HCT116 (cell line): Measurements from ENCODE around the gene SNAP47. TPM values are rescaled to one million over a fixed set of nuclear protein-coding genes. Genes with fewer than 3 reads are reported as not detected.

Experiments used
- ATAC-seq: fragments of 200-7000 bp; cut with Tn5 transposase; 2 replicates; pipeline ENCODE4 v1.9.1; 2020; ENCODE audit warnings: mild to moderate bottlenecking, moderate library complexity
- BruUV-seq: library from RNA; stranded (reverse); fragments of 400-500 nt; replicated peaks from 2 replicates; lab custom pipeline; 2021; lab: Mats Ljungman, UMichigan
- CTCF ChIA-PET: fragments of 300-600 bp; sonication (Branson Sonifier 250); formaldehyde crosslinking; loops from one replicate; lab custom pipeline; 2021; ENCODE audit warnings: antibody characterized with exemption; lab: Charles Lee
- POLR2A ChIA-PET: fragments of 300-600, 350-600 bp; sonication (Branson Sonifier 250); formaldehyde crosslinking; loops from one replicate; lab custom pipeline; 2021; ENCODE audit warnings: antibody characterized with exemption; lab: Charles Lee
- RAD21 ChIA-PET, 2 experiments: fragments of 300-600 bp; sonication (Branson Sonifier 250); formaldehyde crosslinking; loops; one replicate each; lab custom pipeline; 2023; ENCODE audit warnings: low total read pairs in 2 of 2; ENCODE audit not compliant: uncharacterized antibody in 2 of 2, unreplicated experiment in 2 of 2, low non-redundant PET in 1 of 2; lab: Charles Lee
- DNase-seq: peaks from one replicate; pipeline ENCODE4 v3.0.0-alpha.2; 2010; ENCODE audit warnings: low read depth, low spot score
- H2AFZ ChIP-seq: fragments of 200-600 bp; shearing (Covaris generic), sonication (generic); 2 replicates; pipeline ENCODE4 v1.6.1; 2017; ENCODE audit warnings: low read depth, mixed run types, mixed read lengths, antibody characterized with exemption, low read length; ENCODE audit not compliant: poor library complexity, severe bottlenecking
- H3K27ac ChIP-seq: 2 replicates; pipeline ENCODE4 v1.5.1; 2012; ENCODE audit warnings: low read depth, low read length
- H3K27me3 ChIP-seq: fragments of 200-600 bp; sonication (generic); 2 replicates; pipeline ENCODE4 v1.6.1; 2016; ENCODE audit warnings: mixed run types, low read length, mixed read lengths; ENCODE audit not compliant: insufficient read depth
- H3K36me3 ChIP-seq, 2 experiments: fragments of 200-500 bp in 1 of 2; fragments of 200-600 bp in 1 of 2; sonication (Bioruptor generic) in 1 of 2; sonication (generic) in 1 of 2; 2 replicates each; pipeline versions ENCODE4 v1.5.1 to v1.6.1; 2014 to 2016; ENCODE audit warnings: low read length in 2 of 2, inconsistent platforms in 1 of 2, mixed read lengths in 1 of 2, mixed run types in 1 of 2; ENCODE audit not compliant: insufficient read depth in 2 of 2, control insufficient read depth in 1 of 2
- H3K4me1 ChIP-seq, 2 experiments: fragments of 200-600 bp in 1 of 2; sonication (generic) in 1 of 2; 2 replicates each; pipeline versions ENCODE4 v1.5.1 to v1.6.1; 2012 to 2017; ENCODE audit warnings: low read length in 2 of 2, inconsistent platforms in 1 of 2, mild to moderate bottlenecking in 1 of 2, mixed read lengths in 1 of 2, mixed run types in 1 of 2, moderate library complexity in 1 of 2; ENCODE audit not compliant: insufficient read depth in 2 of 2, control insufficient read depth in 1 of 2
- H3K4me2 ChIP-seq: fragments of 200-600 bp; sonication (generic); 2 replicates; pipeline ENCODE4 v1.6.1; 2017; ENCODE audit warnings: mixed run types, low read length, mixed read lengths
- H3K4me3 ChIP-seq, 2 experiments: fragments of 200-600 bp in 1 of 2; sonication (generic) in 1 of 2; replicated peaks in 1 of 2; 2 replicates each; pipeline ENCODE4 v1.5.1; 2011 to 2016; ENCODE audit warnings: low read length in 2 of 2, control low read depth in 1 of 2, low read depth in 1 of 2, mild to moderate bottlenecking in 1 of 2, mixed read lengths in 1 of 2, mixed run types in 1 of 2
- H3K79me2 ChIP-seq: fragments of 200-600 bp; sonication (generic); 2 replicates; pipeline ENCODE4 v1.6.1; 2017; ENCODE audit warnings: mild to moderate bottlenecking, mixed run types, low read length, moderate library complexity, mixed read lengths; ENCODE audit not compliant: insufficient read depth
- H3K9ac ChIP-seq: fragments of 200-600 bp; sonication (generic); 2 replicates; pipeline ENCODE4 v1.6.1; 2016; ENCODE audit warnings: low read length, mixed read lengths
- H3K9me2 ChIP-seq: fragments of 200-600 bp; sonication (generic), shearing (Covaris generic); 2 replicates; pipeline ENCODE4 v1.6.1; 2017; ENCODE audit warnings: mixed run types, mild to moderate bottlenecking, moderate library complexity; ENCODE audit not compliant: insufficient read depth
- H3K9me3 ChIP-seq, 2 experiments: fragments of 200-500 bp in 1 of 2; fragments of 200-600 bp in 1 of 2; sonication (Bioruptor generic) in 1 of 2; sonication (generic) in 1 of 2; 2 replicates each; pipeline ENCODE4 v1.6.1; 2014 to 2017; ENCODE audit warnings: low read length in 2 of 2, mixed read lengths in 2 of 2, inconsistent platforms in 1 of 2, low read depth in 1 of 2, mild to moderate bottlenecking in 1 of 2, mixed run types in 1 of 2, moderate library complexity in 1 of 2; ENCODE audit not compliant: control insufficient read depth in 1 of 2, insufficient read depth in 1 of 2
- H4K20me1 ChIP-seq: fragments of 200-600 bp; sonication (generic), shearing (Covaris generic); 2 replicates; pipeline ENCODE4 v1.6.1; 2017; ENCODE audit warnings: mixed run types, mild to moderate bottlenecking, moderate library complexity; ENCODE audit not compliant: insufficient read depth
- CBX3 ChIP-seq: IDR thresholded peaks from 2 replicates; pipeline ENCODE4 v1.6.1; 2012; ENCODE audit warnings: low read depth
- CEBPB ChIP-seq: IDR thresholded peaks from 2 replicates; pipeline ENCODE4 v1.6.1; 2012; ENCODE audit warnings: low read depth
- EZH2phosphoT487 ChIP-seq: fragments of 200-600 bp; IDR thresholded peaks from 2 replicates; pipeline ENCODE4 v1.6.1; 2018; ENCODE audit warnings: antibody characterized with exemption, borderline replicate concordance
- FOSL1 ChIP-seq: IDR thresholded peaks from 2 replicates; pipeline ENCODE4 v1.6.1; 2012; ENCODE audit warnings: low read depth
- MAX ChIP-seq: IDR thresholded peaks from 2 replicates; pipeline ENCODE4 v1.6.1; 2012
- POLR2AphosphoS5 ChIP-seq: IDR thresholded peaks from 2 replicates; pipeline ENCODE4 v1.6.1; 2011; ENCODE audit warnings: mild to moderate bottlenecking, low read depth, low read length, moderate library complexity
- RAD21 ChIP-seq: IDR thresholded peaks from 2 replicates; pipeline ENCODE4 v1.6.1; 2012; ENCODE audit warnings: low read depth, mild to moderate bottlenecking
- REST ChIP-seq: IDR thresholded peaks from 2 replicates; pipeline ENCODE4 v1.6.1; 2012; ENCODE audit warnings: low read depth
- SIN3A ChIP-seq: IDR thresholded peaks from 2 replicates; pipeline ENCODE4 v1.6.1; 2012; ENCODE audit warnings: low read depth
- SP1 ChIP-seq: IDR thresholded peaks from 2 replicates; pipeline ENCODE4 v1.6.1; 2012; ENCODE audit warnings: low read depth
- SRF ChIP-seq: IDR thresholded peaks from 2 replicates; pipeline ENCODE4 v1.6.1; 2012; ENCODE audit warnings: low read depth
- TCF7L2 ChIP-seq: IDR thresholded peaks from 2 replicates; pipeline ENCODE4 v1.7.0; 2011; ENCODE audit warnings: borderline replicate concordance, inconsistent platforms; ENCODE audit not compliant: insufficient read depth, insufficient read length; ENCODE audit errors: extremely low read depth
- ZFX ChIP-seq: fragments of 450-650 bp; IDR thresholded peaks from 2 replicates; pipeline ENCODE4 v1.6.1; 2017
- ZNF274 ChIP-seq: fragments of 200-500 bp; sonication (Bioruptor generic); IDR thresholded peaks from 2 replicates; pipeline ENCODE4 v1.6.1; 2014; ENCODE audit warnings: mild to moderate bottlenecking, low read depth, low read length, inconsistent platforms
- intact Hi-C: fragments of 100-400 bp; cut with micrococcal nuclease; formaldehyde crosslinking; loops from 2 replicates; pipeline ENCODE4 v1.10.0; 2022
- total RNA-seq: library from RNA; stranded (reverse); gene quantifications from one replicate; pipeline ENCODE4 v1.2.1, GENCODE V29; 2021; ENCODE audit not compliant: unreplicated experiment
- TF ChIP-seq, protein P1 (sequence below): IDR thresholded peaks from 2 replicates; pipeline ENCODE4 v1.6.1; 2012

The SNAP47 gene
- total RNA-seq, 1 experiment from 2014 or later = 37.9 TPM

DNA sequence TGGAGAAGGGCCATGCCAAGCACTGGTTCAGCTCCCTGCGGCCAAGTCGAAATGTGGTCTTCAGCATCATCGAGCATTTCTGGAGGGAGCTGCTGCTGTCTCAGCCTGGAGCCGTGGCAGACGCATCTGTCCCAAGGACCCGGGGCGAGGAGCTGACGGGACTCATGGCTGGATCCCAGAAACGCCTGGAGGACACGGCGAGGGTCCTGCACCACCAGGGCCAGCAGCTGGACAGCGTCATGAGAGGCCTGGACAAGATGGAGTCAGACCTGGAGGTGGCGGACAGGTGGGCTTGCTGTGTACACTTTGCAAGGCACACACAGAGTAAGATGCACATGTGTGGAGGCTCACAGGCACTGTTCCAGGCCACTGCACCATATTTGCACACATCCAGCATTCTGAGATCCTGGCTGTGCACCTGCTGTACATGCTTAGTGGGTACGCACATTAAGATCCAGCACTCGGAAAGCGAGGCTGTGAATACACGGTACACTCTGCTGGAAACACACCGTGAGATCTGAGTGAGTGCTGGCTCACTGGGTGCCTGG, 12.8 kb downstream of the SNAP47 start:
- CTCF ChIA-PET = no interaction called here
- Histone ChIP-seq H3K9me2 (no peaks in the 10 kb centered on the region), H3K36me3 (peaks cover 4 to 18% of the 10 kb centered on the region in 2 experiments; a peak in 3 of 4 replicates), H3K27ac (no peak overlapping the region), H4K20me1 (no peaks in the 10 kb centered on the region), H3K4me2 (no peak overlapping the region), H3K4me1 (no peaks in the 10 kb centered on the region), H3K9me3 (no peaks in the 10 kb centered on the region), H3K27me3 (no peaks in the 10 kb centered on the region), H2AFZ (no peak overlapping the region), H3K79me2 (peaks cover 60% of the 10 kb centered on the region), H3K9ac (no peak overlapping the region), H3K4me3 (no peak overlapping the region)
- TF ChIP-seq, protein P1, sequence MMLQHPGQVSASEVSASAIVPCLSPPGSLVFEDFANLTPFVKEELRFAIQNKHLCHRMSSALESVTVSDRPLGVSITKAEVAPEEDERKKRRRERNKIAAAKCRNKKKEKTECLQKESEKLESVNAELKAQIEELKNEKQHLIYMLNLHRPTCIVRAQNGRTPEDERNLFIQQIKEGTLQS = no peak
- no peak for TF ChIP-seq CEBPB
- no TSS peak for BruUV-seq
- no peak for DNase-seq
- POLR2A ChIA-PET = no interaction called here
- intact Hi-C loops = no loop called here
- RAD21 ChIA-PET = no interaction called here
- ATAC-seq = no peak

GRCh38 chr1:227748496-227749182, 13.4 kb downstream of the SNAP47 start:
- BruUV-seq = no TSS peak
- POLR2A ChIA-PET = no interaction called here
- no peak for TF ChIP-seq SRF
- no peak for TF ChIP-seq SP1
- no peak for TF ChIP-seq MAX
- no peak for TF ChIP-seq EZH2phosphoT487
- TF ChIP-seq REST = no peak
- TF ChIP-seq RAD21 = no peak
- no peak for TF ChIP-seq FOSL1
- TF ChIP-seq ZFX = no peak
- no peak for TF ChIP-seq CEBPB
- TF ChIP-seq TCF7L2 = no peak
- no peak for TF ChIP-seq CBX3
- no peak for TF ChIP-seq POLR2AphosphoS5
- TF ChIP-seq SIN3A = no peak
- TF ChIP-seq ZNF274 = no peak

More at GRCh38 chr1:227748496-227749182, 13.4 kb downstream of the SNAP47 start:
- Histone ChIP-seq H3K9ac (no peak overlapping the region), H3K4me1 (no peaks in the 10 kb centered on the region), H3K9me2 (no peaks in the 10 kb centered on the region), H3K27me3 (no peaks in the 10 kb centered on the region), H3K9me3 (no peaks in the 10 kb centered on the region), H3K4me2 (no peak overlapping the region), H3K27ac (no peak overlapping the region), H3K36me3 (peaks cover 4 to 18% of the 10 kb centered on the region in 2 experiments; a peak in 3 of 4 replicates), H3K4me3 (no peak overlapping the region), H4K20me1 (no peaks in the 10 kb centered on the region), H2AFZ (no peak overlapping the region), H3K79me2 (peaks cover 55% of the 10 kb centered on the region)
- no peak for DNase-seq
- ATAC-seq = no peak
- intact Hi-C loops = no loop called here
- ChIA-PET CTCF (no interaction called here), RAD21 (no interaction called here)
